Measurements from ENCODE around the gene OLIG2.

OLIG2 gene

GRCh38 chr21:33064623-33065390, 39.1 kb downstream of the OLIG2 start:
- no peak overlapping the region for H3K27ac ChIP-seq
- TF ChIP-seq CTCF (conservative IDR thresholded peaks at IDR 0.05), result no peak
- no peak for TF ChIP-seq ZFX (IDR thresholded peaks at IDR 0.05)

DNA sequence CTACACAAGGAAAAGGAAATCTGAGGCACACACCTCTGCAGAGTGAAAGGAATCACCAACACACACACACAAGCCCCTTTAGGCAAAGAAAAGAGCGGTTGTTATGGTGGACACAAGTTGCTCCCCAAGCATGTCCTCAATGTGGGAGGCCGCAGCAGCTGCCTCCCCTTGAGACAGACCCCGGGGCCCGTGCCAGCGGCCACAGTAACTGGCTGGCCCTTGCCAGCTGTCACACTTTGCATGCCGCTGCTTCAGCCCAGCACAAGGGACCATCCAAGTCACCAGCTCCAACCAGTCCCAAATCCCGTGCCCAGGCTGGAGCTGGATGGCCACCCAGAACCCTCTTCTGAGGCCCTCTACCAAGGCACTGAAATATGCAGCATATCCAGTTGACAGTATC, 41.3 kb downstream of the OLIG2 start:
- no peak overlapping the region for H3K27ac ChIP-seq
- no peak for TF ChIP-seq ZFX (IDR thresholded peaks at IDR 0.05)
- no peak for TF ChIP-seq CTCF (conservative IDR thresholded peaks at IDR 0.05)

DNA sequence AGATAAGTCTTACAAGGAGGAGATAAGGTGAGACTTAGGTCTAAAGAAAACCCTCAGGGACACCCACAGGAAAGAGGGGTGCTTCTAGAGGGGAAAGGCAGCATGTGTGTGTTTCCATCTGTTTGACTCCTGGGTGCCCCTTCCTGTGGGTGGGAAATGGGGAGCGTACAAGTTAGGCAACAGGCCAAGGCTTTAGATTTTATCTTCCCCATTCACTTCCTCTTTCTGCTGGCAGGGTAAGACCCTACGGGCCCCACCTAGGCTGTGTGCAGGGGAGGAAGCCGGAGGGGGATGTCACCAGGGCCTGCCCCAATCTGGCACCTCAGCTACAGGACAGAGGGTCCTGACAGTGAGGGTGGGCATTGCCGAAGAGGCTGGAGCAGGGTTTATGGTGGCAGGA, 41.7 kb downstream of the OLIG2 start:
- no peak for TF ChIP-seq ZFX (IDR thresholded peaks at IDR 0.05)
- no peak overlapping the region for H3K27ac ChIP-seq

- TF ChIP-seq ZFX (IDR thresholded peaks at IDR 0.05), result no peak
- no peak for TF ChIP-seq CTCF (conservative IDR thresholded peaks at IDR 0.05)
- no peak overlapping the region for H3K27ac ChIP-seq
These were observed 43.5 kb downstream of the OLIG2 start for GRCh38 chr21:33069243-33069642.

DNA sequence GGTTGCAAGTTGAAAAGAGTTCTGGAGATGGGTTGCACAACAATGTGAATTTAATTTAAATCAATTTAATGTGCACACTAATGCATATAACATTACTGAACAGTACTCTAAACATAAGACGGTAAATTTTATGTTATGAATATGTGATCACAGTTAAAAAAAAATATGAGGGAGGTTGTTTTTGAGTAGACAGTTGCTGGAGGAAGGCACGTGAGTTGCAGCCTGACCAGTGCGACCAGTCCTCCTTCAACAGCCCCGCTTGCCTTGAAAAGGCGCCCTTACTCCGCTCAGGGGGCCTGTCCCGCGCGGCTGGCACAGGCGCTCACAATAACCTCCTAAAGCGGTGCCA, 43.9 kb downstream of the OLIG2 start:
- no peak overlapping the region for H3K27ac ChIP-seq
- TF ChIP-seq ZFX (IDR thresholded peaks at IDR 0.05) (no peak), CTCF (conservative IDR thresholded peaks at IDR 0.05) (no peak)

GRCh38 chr21:33069994-33070743, 44.4 kb downstream of the OLIG2 start, which contains the start of gene OLIG1:
Gene OLIG1, plus strand, starts transcription at chr21:33070141. Its CDS starts 106 bp downstream, at chr21:33070247.
- TF ChIP-seq CTCF (conservative IDR thresholded peaks at IDR 0.05) (no peak), ZFX (IDR thresholded peaks at IDR 0.05) (no peak)
- no peak within 1 kb of the TSS for H3K27ac ChIP-seq

DNA sequence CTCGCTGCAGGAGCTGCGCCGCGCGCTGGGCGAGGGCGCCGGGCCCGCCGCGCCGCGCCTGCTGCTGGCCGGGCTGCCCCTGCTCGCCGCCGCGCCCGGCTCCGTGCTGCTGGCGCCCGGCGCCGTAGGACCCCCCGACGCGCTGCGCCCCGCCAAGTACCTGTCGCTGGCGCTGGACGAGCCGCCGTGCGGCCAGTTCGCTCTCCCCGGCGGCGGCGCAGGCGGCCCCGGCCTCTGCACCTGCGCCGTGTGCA, 44.9 kb downstream of the OLIG2 start:
- TF ChIP-seq ZFX (IDR thresholded peaks at IDR 0.05), result no peak
- TF ChIP-seq CTCF (conservative IDR thresholded peaks at IDR 0.05), result no peak
- H3K27ac ChIP-seq, result no peak overlapping the region

All from C4-2B (cell line).